Limb (tissue), 2 donors: Measurements from ENCODE around the gene OR8H3.
"Not testable (repeated sequence)": the region's sequence is repeated elsewhere in the genome, so short reads cannot be mapped to it uniquely, and the experiment has no call there.

Experiments used
- DNase-seq, 2 donors: peaks; one replicate each; pipeline ENCODE4 v3.0.0-alpha.2; 2016; ENCODE audit errors: extremely low spot score in 2 of 2

The OR8H3 gene, protein sequence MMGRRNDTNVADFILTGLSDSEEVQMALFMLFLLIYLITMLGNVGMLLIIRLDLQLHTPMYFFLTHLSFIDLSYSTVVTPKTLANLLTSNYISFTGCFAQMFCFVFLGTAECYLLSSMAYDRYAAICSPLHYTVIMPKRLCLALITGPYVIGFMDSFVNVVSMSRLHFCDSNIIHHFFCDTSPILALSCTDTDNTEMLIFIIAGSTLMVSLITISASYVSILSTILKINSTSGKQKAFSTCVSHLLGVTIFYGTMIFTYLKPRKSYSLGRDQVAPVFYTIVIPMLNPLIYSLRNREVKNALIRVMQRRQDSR

DNA sequence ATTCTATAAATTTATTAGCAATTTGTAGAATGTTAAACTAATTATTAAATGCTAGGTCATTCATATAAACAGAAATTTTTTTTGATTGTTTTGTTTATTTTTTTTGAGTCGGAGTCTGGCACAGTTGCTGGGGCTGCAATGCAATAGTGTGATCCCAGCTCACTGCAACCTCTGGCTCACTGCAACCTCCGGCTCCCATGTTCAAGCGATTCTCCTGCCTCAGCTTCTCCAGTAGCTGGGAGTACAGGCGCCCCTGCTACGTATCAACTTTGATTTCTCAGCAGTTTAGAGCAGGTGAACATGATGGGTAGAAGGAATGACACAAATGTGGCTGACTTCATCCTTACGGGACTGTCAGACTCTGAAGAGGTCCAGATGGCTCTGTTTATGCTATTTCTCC, at the start of gene OR8H3:
OR8H3 (plus strand) TSS at position 301 of the 400 bp plus-strand sequence; CDS start at position 301, 0 bp downstream.
- no peak for DNase-seq

DNA sequence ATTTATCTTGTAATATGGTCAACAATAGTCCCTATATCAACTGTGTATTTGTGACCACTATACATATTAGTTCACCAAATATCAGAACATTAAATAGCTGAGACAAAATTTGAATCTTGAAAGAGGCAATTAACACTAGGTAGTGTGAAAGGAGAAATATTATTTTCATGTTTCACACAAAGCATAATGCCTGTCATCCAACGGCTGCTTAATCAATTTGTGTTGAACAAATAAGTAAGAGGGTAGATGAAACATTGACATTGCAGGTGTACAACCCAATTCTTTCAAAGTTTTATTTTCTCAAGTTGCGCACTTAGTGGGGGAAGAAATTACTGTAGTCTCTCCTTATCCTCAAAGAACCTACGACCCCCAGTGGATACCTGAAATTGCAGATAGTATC, 32.5 kb upstream of the OR8H3 start:
- no peak for DNase-seq

DNA sequence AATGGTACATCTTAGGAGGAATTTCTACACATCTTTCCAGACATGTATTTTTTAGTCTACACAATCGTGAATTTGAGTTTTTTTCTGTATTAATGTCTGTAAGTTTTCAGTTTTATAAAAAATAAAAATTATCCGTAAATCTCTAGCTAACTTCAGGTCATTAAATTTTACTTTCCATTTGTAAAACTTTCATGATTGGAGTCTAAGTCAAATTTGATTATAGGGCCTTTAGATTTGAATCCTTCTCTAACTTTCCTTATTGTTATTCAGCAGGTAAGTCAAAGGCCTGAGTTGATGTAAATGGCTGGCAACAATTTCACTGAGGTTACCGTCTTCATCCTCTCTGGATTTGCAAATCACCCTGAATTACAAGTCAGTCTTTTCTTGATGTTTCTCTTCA, 29.2 kb upstream of the OR8H3 start, which contains the start of gene OR8I2:
OR8I2 (plus strand) TSS at position 301 of the 400 bp plus-strand sequence; CDS start at position 301, 0 bp downstream.
- no peak for DNase-seq

DNA sequence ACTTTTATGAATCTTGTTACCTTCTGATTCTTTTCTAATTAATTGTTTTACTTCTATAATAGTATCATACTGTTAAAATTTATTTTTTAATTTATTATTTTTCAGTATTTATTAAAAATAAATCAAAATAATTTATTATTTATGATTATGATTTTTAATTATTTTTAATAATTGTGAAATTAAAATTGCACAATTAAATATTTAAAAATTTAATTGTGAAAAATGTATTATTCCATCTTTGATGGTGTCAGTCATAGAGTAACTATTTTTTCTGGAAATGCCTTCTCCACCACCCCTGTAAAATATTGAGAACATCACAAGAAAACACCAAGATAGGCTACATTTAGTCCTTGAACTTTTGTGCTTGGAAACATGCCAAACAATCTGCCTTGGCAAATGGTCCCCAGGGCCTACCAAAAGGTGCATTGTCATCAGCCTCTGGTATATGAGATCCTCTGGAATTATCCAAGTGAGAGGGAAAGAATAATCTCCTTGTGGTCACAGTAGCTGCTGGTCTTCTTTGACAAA, 18.9 kb upstream of the OR8H3 start, which contains the start of gene OR8H2:
OR8H2 (plus strand) TSS at position 478 of the 528 bp plus-strand sequence. CDS start 1,356 bp downstream, outside the sequence.
- no peak for DNase-seq

DNA sequence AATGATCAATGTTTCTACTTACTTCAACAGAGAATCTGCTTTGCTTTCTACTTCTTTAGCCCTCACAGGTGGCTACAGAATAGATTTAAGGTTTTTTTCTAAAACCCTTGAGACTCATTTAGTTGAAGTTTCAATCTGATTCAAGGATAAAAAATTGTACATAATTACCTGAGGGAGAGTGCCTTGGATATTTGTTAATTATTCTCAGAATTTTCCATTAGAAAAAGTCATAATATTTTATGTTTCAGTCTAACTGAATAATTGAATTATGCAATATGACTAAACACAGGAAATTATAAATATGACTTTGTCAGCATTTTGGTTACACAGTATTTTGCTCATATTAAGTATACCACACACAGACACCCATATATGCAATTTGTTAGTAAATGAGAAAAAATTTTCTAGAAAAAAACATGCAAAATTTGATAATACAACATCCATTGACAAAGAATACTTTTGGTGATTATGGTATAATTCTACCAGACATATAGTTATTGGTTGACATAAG, 18.0 kb downstream of the OR8H3 start, which contains the start of gene OR8J3:
OR8J3 (minus strand) TSS at position 51 of the 511 bp plus-strand sequence. CDS start 2,483 bp downstream, outside the sequence.
- DNase-seq, result no peak

DNA sequence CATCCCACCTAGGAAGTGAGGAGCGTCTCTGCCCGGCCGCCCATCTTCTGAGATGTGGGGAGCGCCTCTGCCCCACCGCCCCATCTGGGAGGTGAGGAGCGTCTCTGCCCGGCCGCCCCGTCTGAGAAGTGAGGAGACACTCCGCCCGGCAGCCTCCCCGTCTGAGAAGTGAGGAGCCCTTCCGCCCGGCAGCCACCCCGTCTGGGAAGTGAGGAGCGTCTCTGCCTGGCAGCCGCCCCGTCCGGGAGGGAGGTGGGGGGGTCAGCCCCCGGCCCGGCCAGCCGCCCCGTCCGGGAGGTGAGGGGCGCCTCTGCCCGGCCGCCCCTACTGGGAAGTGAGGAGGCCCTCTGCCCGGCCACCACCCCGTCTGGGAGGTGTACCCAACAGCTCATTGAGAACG, 21.5 kb downstream of the OR8H3 start:
- DNase-seq, result not testable (repeated sequence)

DNA sequence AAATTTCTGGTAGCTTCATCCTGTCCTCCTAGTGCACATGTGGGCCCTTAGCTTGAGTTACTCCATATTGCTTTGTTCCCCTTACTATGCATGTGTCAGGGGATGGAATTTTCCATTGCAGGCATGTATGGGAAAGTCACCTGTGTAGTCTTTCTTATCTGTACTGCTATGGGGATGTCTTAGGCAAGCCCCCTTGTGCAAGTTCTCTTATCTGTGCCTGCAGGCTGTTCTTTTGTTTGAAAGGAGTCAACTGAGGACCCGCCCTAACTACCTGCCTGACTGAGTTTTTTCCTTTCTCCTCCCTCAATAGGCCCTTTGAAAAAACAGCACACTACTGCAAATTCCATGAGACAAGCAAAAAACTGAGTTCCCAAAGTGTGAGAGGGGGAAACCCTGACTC, 29.2 kb downstream of the OR8H3 start:
- DNase-seq, result no peak

DNA sequence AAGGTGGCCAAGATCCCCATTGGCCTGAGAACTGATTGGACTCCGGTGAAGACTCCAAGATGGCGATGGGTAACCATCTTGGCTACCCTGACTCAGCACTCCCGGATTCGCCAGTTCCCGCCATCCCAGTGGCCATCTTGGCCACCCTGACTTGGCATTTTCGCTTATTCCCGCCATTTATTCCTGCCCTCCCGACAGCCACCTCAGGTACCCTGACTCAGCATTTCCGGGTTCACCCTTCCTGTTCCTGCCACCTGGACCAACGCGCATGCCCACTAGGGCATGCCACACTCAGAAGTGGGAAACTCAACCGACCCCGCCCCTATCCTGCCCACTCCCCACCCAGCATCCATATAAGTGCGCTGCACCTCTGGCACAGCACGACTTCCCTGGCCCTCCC, 30.2 kb downstream of the OR8H3 start:
- no peak for DNase-seq

DNA sequence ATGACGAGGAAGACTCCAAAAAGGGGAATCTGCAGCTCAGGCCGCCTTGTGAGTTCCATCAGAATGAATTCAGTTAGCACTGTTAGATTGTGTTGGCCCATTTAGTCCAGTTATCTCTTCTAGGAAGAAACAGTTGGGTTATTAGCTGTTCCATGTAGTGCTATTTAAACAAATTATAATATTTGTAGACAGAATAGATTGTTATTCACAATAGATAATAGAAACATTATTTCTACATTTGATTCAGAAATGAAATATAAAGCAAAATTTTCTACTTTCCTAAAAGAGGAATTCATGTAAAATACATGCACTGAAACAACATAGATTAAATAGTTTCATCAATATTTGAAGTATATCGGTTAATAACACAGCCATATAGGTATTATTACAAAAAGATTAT, 38.0 kb downstream of the OR8H3 start, which contains the start of gene OR8K5:
OR8K5 (minus strand) TSS at position 101 of the 400 bp plus-strand sequence; CDS start at position 101, 0 bp downstream.
- DNase-seq, result no peak

DNA sequence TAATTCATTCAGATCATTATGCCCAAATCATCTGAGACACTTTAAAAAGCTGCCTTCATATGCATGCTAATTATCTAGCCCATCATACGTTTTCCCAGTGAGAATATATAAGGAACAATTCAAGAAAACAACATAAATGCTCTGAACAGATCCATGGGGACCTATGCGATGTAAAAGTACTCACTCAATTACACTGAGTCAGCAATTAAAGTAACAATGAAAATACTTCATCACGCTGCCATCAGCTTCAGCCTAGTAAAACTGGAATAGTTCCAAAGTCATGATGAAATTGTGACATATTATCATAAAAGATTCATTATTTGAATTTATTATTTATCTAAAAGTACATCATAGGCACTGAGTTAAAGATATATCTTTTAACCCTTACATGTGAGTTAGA, 41.6 kb downstream of the OR8H3 start:
- DNase-seq, result no peak

DNA sequence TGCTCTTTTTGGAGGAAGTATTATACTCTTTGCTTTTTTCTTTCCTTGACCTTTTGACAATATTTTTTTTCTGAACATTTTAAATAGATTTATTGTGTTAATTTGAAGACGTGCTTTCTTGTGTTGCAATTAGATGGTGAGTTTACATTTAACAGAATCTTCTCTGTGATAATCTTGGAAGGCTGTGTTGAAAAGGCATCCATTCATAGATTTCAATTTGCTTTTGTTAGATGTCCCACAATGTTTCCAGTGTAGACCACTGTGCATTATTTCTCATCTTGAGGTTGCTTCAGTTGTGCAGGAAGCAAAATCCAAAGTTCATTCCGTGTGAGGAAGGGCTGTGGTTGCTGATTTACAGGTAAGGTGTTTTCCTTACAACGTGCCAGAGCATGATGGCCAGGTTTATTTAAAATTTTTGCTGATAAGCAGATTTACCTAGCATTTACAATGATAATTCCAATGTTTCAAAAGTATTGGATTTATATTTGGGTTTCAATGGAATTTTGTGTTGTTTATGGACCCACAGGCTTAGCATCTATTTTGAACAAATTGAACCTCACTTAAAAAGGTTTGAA, 50.2 kb downstream of the OR8H3 start:
- DNase-seq, result no peak
